Vagina (tissue), 2 donors: Measurements from ENCODE around the gene SEPHS1.

Experiments used
- CTCF ChIP-seq, 3 experiments: fragments of 450-650 bp in 2 of 3; fragments of 200-600 bp in 1 of 3; sonication (generic) in 1 of 3; IDR thresholded peaks; one replicate each; pipeline ENCODE4 v1.5.1; 2017 to 2019; ENCODE audit warnings: antibody characterized with exemption in 3 of 3, mild to moderate bottlenecking in 2 of 3, moderate library complexity in 2 of 3
- POLR2A ChIP-seq, 2 donors: fragments of 450-650 bp; IDR thresholded peaks; one replicate each; pipeline ENCODE4 v1.6.1; 2017; ENCODE audit warnings: antibody characterized with exemption in 2 of 2, mild to moderate bottlenecking in 2 of 2, moderate library complexity in 2 of 2
- POLR2AphosphoS5 ChIP-seq, 2 donors: sonication (generic); formaldehyde crosslinking; IDR thresholded peaks; one replicate each; pipeline ENCODE4 v1.9.0; 2017; ENCODE audit warnings: antibody characterized with exemption in 2 of 2, mild to moderate bottlenecking in 2 of 2, low read depth in 1 of 2; ENCODE audit not compliant: insufficient read depth in 1 of 2

DNA sequence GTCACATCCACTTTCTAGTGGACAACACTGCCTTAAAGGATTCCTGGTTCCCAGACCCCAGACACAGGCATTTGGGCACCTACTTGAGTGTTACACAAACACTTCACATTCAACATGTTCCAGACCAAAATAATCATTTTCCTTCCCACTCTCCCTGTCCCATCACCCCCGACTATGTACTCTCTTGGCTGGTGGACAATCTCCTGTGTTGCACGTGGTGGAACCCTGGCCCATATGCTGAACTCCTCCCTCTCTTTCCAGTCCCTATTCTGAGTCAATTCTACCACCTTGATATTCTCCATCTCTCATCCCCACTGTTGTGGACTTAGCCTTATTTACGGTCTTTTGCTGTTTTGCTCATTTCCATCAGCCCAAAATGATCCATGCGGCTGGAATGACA lies 8.3 kb upstream of the SEPHS1 start:
- no peak for TF ChIP-seq CTCF (IDR thresholded peaks at IDR 0.05)
- no peak for TF ChIP-seq POLR2A (IDR thresholded peaks at IDR 0.05)
- no peak for TF ChIP-seq POLR2AphosphoS5 (IDR thresholded peaks at IDR 0.05; ENCODE audit: insufficient read depth in 1 of 2, low read depth in 1 of 2)
